T-helper 17 cell (primary cell): Measurements from ENCODE around the gene GPAM. TPM values are rescaled to one million over a fixed set of nuclear protein-coding genes. Genes with fewer than 3 reads are reported as not detected.

ENCODE experiments used
- ATAC-seq: fragments of 150-1000 bp; cut with Tn5 transposase; 2 replicates; pipeline ENCODE4 v1.10.0; 2021; ENCODE audit warnings: mild to moderate bottlenecking, moderate library complexity
- DNase-seq, 3 donors: peaks; one replicate each; pipeline versions ENCODE4 v3.0.0 to v3.0.0-alpha.2; 2020 to 2021
- H3K9me3 ChIP-seq: one replicate; pipeline ENCODE4 v1.7.0; 2013; ENCODE audit warnings: low read length, mild to moderate bottlenecking; ENCODE audit not compliant: control insufficient read depth, poor library complexity, severe bottlenecking
- H3K27ac Mint-ChIP-seq: one replicate; pipeline ENCODE4 v1.8.0; 2022; ENCODE audit warnings: mild to moderate bottlenecking, moderate library complexity, mixed read lengths
- H3K27me3 Mint-ChIP-seq: one replicate; pipeline ENCODE4 v1.8.0; 2022; ENCODE audit warnings: mixed read lengths
- H3K36me3 Mint-ChIP-seq: one replicate; pipeline ENCODE4 v1.8.0; 2022; ENCODE audit warnings: low read depth, mixed read lengths
- H3K4me1 Mint-ChIP-seq: one replicate; pipeline ENCODE4 v1.8.0; 2022; ENCODE audit warnings: mild to moderate bottlenecking, mixed read lengths
- H3K4me3 Mint-ChIP-seq: one replicate; pipeline ENCODE4 v1.8.0; 2022; ENCODE audit warnings: mild to moderate bottlenecking, moderate library complexity, mixed read lengths
- total RNA-seq, 4 donors: library from RNA in 2 of 4; stranded (reverse) in 2 of 4; gene quantifications; one replicate each; pipeline ENCODE4 v1.2.3 and lab custom pipeline; 2022 to 2026

The GPAM gene
- total RNA-seq, 2 donors from 2014 or later = 3.2 to 4.9 TPM

- Mint-ChIP-seq H3K4me3 (no peak overlapping the region), H3K27me3 (peaks cover 32% of the 10 kb centered on the region), H3K4me1 (no peaks in the 10 kb centered on the region), H3K27ac (no peak overlapping the region), H3K36me3 (no peaks in the 10 kb centered on the region)
- no peaks in the 10 kb centered on the region for H3K9me3 ChIP-seq
- DNase-seq (no peak), ATAC-seq (no peak)
These were observed 40.2 kb upstream of the GPAM start for GRCh38 chr10:112223725-112224124.

DNA sequence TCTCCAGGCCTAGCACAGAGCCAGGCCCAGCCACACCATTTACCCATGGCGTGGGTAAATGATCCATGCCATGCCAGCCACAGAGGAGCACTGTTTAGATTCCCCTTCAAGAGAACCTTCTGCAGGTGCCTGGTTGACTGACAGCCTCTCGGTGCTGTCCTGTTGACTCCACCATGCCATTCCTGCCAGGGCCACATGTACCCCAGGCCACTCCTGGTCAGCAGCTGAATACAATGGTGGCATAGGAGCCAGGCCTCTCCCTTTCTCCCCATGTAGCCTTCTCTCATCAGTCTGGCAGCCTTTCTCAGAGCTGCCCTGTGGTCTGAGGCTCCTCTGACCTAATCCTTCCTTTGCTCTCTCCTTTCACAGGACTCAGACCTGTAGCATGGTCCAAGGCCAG lies 39.2 kb upstream of the GPAM start:
- Mint-ChIP-seq H3K4me1 (no peaks in the 10 kb centered on the region), H3K27ac (no peak overlapping the region), H3K36me3 (peaks cover 2% of the 10 kb centered on the region), H3K4me3 (no peak overlapping the region), H3K27me3 (peaks cover 39% of the 10 kb centered on the region)
- no peaks in the 10 kb centered on the region for H3K9me3 ChIP-seq
- ATAC-seq (no peak), DNase-seq (no peak)

GRCh38 chr10:112221545-112221944 lies 38.0 kb upstream of the GPAM start:
- H3K36me3 Mint-ChIP-seq = peaks cover 2% of the 10 kb centered on the region
- H3K27me3 Mint-ChIP-seq = peaks cover 29% of the 10 kb centered on the region
- no peak overlapping the region for H3K27ac Mint-ChIP-seq
- ATAC-seq = no peak
- no peak for DNase-seq
- H3K9me3 ChIP-seq = no peaks in the 10 kb centered on the region
- no peak overlapping the region for H3K4me3 Mint-ChIP-seq
- no peaks in the 10 kb centered on the region for H3K4me1 Mint-ChIP-seq

GRCh38 chr10:112218960-112219359 lies 35.4 kb upstream of the GPAM start:
- no peak overlapping the region for H3K4me3 Mint-ChIP-seq
- no peak for ATAC-seq

GRCh38 chr10:112218036-112218390 lies 34.4 kb upstream of the GPAM start:
- no peak for ATAC-seq
- H3K27me3 Mint-ChIP-seq = peaks cover 43% of the 10 kb centered on the region
- H3K36me3 Mint-ChIP-seq = peaks cover 2% of the 10 kb centered on the region
- DNase-seq = no peak
- peaks cover 4% of the 10 kb centered on the region for H3K4me1 Mint-ChIP-seq
- no peak overlapping the region for H3K27ac Mint-ChIP-seq
- no peak overlapping the region for H3K4me3 Mint-ChIP-seq
- H3K9me3 ChIP-seq = no peaks in the 10 kb centered on the region

More at GRCh38 chr10:112218960-112219359, 35.4 kb upstream of the GPAM start:
- Mint-ChIP-seq H3K27me3 (peaks cover 34% of the 10 kb centered on the region), H3K27ac (no peak overlapping the region), H3K4me1 (no peaks in the 10 kb centered on the region), H3K36me3 (peaks cover 2% of the 10 kb centered on the region)
- H3K9me3 ChIP-seq = no peaks in the 10 kb centered on the region
- no peak for DNase-seq

- Mint-ChIP-seq H3K4me1 (peaks cover 4% of the 10 kb centered on the region), H3K27me3 (peaks cover 46% of the 10 kb centered on the region), H3K4me3 (no peak overlapping the region), H3K36me3 (peaks cover 2% of the 10 kb centered on the region), H3K27ac (no peak overlapping the region)
- no peaks in the 10 kb centered on the region for H3K9me3 ChIP-seq
- ATAC-seq = no peak
- DNase-seq = no peak
These were observed 33.9 kb upstream of the GPAM start for GRCh38 chr10:112217386-112218035.

DNA sequence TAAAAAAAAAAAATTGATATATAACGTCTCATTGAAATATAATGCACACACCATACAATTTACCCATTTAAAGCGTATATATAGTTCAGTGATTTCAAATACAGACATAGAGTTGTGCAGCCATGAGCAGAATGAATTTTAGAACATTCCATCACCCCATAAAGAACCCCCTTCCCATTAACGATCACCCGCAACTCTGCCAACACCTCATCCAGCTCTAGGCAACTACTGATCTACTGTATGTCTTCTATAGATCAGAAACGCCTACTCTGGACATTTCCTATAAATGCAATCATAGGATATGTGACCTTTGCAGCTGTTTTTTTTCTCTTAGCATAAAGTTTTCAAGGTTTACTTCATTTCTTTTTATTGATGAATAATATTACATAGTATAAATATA lies 33.4 kb upstream of the GPAM start:
- DNase-seq (no peak), ATAC-seq (no peak)
- Mint-ChIP-seq H3K4me1 (peaks cover 4% of the 10 kb centered on the region), H3K4me3 (no peak overlapping the region), H3K27me3 (peaks cover 50% of the 10 kb centered on the region), H3K36me3 (peaks cover 2% of the 10 kb centered on the region), H3K27ac (no peak overlapping the region)
- no peaks in the 10 kb centered on the region for H3K9me3 ChIP-seq

DNA sequence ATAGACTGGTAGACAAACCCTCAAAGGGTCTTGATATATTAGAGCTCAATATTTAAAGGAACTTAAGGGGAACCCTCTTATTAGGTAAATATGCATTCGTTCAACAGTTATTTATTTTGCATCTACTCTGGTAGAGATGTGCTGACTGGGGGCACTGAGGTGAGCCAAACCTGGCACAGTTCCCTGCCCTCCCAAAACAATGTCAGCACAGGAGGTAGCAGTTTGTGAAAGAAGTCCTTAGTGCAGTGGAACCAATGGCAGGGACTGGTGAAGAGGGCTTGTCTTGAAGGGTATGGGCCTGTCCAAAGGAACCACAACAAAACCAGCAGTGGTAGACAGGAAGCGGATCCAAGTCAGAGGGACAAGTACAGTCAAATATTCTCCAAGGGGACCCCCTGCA lies 32.6 kb upstream of the GPAM start:
- ATAC-seq = no peak
- H3K9me3 ChIP-seq = no peaks in the 10 kb centered on the region
- Mint-ChIP-seq H3K4me1 (peaks cover 4% of the 10 kb centered on the region), H3K27ac (no peak overlapping the region), H3K4me3 (no peak overlapping the region), H3K27me3 (peaks cover 55% of the 10 kb centered on the region), H3K36me3 (peaks cover 2% of the 10 kb centered on the region)
- no peak for DNase-seq

DNA sequence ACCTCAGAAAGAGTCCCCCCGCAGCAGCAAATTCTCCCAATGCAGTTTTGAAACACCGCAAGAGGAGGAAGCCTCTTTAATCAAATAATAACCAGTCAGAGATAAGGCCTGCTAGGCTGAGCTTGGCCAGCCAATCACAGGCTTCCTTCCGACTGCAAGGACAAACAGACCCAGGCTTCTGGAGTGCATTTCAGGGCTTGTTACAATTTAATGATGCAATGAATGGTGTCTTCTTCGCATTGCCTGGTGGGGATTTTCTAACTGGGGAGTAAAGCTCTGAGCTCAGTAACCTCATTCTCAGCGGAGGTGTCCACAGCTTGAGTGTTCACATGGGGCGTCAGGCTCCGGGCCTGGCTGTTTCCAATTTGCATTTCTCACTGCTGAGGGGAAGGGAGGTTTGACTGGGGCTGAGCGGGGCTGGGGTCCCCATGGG lies 31.8 kb upstream of the GPAM start:
- H3K27ac Mint-ChIP-seq = no peak overlapping the region
- H3K4me3 Mint-ChIP-seq = no peak overlapping the region
- no peak for ATAC-seq
- H3K27me3 Mint-ChIP-seq = peaks cover 62% of the 10 kb centered on the region
- H3K36me3 Mint-ChIP-seq = peaks cover 2% of the 10 kb centered on the region
- H3K4me1 Mint-ChIP-seq = peaks cover 4% of the 10 kb centered on the region
- DNase-seq = no peak
- no peaks in the 10 kb centered on the region for H3K9me3 ChIP-seq

GRCh38 chr10:112214298-112214926 lies 30.8 kb upstream of the GPAM start:
- Mint-ChIP-seq H3K4me3 (no peak overlapping the region), H3K27me3 (peaks cover 71% of the 10 kb centered on the region), H3K36me3 (peaks cover 2% of the 10 kb centered on the region)

GRCh38 chr10:112213836-112214235 lies 30.3 kb upstream of the GPAM start:
- H3K36me3 Mint-ChIP-seq = peaks cover 2% of the 10 kb centered on the region
- peaks cover 77% of the 10 kb centered on the region for H3K27me3 Mint-ChIP-seq
- DNase-seq = no peak
- no peaks in the 10 kb centered on the region for H3K9me3 ChIP-seq
- H3K4me1 Mint-ChIP-seq = peaks cover 4% of the 10 kb centered on the region
- ATAC-seq = no peak
- no peak overlapping the region for H3K4me3 Mint-ChIP-seq
- no peak overlapping the region for H3K27ac Mint-ChIP-seq

More at GRCh38 chr10:112214298-112214926, 30.8 kb upstream of the GPAM start:
- H3K27ac Mint-ChIP-seq = no peak overlapping the region
- H3K4me1 Mint-ChIP-seq = peaks cover 4% of the 10 kb centered on the region
- ATAC-seq (no peak), DNase-seq (no peak)
- no peaks in the 10 kb centered on the region for H3K9me3 ChIP-seq

DNA sequence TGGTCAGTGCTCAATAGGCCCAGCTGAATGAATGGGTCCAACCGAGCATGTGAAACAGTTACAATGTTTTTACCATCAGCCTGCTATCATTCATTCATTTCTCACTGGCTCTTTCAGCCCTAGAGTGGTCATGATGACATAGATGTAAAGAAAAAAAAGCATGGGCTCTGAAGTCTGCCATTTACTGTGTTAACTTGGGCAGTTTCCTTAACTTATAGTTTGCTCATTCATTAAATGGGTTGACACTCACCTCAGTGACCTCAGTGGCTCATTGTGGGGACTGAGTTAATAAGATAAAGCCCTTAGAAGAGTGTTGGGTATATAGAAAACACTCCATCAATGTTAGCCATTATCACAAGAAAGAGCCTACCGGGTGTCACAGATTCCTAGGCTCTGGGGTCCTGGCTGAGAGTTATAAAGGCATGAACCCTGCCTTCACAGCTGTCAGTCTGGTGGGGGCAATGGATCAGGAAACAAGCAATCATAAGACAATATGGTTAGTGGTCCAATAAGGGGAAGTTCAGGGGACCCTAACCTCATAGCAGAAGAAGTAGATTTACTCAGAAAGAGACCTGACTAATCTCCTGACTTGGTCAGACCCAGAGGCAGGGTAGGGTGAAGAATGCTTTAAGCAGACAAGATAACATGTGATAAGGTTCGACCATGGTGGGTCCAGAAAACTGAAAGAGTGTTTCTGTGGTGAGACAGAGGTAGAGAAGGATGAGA lies 29.7 kb upstream of the GPAM start:
- peaks cover 81% of the 10 kb centered on the region for H3K27me3 Mint-ChIP-seq
- ATAC-seq = no peak
- H3K27ac Mint-ChIP-seq = no peak overlapping the region
- DNase-seq = no peak
- H3K9me3 ChIP-seq = no peaks in the 10 kb centered on the region
- H3K4me3 Mint-ChIP-seq = no peak overlapping the region
- H3K4me1 Mint-ChIP-seq = peaks cover 4% of the 10 kb centered on the region
- H3K36me3 Mint-ChIP-seq = peaks cover 2% of the 10 kb centered on the region

GRCh38 chr10:112210666-112211065 lies 27.1 kb upstream of the GPAM start:
- H3K36me3 Mint-ChIP-seq = no peaks in the 10 kb centered on the region
- H3K4me3 Mint-ChIP-seq = no peak overlapping the region
- H3K27ac Mint-ChIP-seq = no peak overlapping the region
- H3K27me3 Mint-ChIP-seq = peaks cover 71% of the 10 kb centered on the region
- DNase-seq (no peak), ATAC-seq (no peak)
- H3K9me3 ChIP-seq = no peaks in the 10 kb centered on the region
- peaks cover 4% of the 10 kb centered on the region for H3K4me1 Mint-ChIP-seq
